ENCODE data around the gene GRIK5. TPM values are rescaled to one million over a fixed set of nuclear protein-coding genes. Genes with fewer than 3 reads are reported as not detected.
A peak's percentile ranks its signal among the peaks of the same experiment; 100 is the strongest.

GRIK5 gene
- total and polyA plus RNA-seq, 4 donors = 0.26 to 1.6 (median 0.55) TPM

DNA sequence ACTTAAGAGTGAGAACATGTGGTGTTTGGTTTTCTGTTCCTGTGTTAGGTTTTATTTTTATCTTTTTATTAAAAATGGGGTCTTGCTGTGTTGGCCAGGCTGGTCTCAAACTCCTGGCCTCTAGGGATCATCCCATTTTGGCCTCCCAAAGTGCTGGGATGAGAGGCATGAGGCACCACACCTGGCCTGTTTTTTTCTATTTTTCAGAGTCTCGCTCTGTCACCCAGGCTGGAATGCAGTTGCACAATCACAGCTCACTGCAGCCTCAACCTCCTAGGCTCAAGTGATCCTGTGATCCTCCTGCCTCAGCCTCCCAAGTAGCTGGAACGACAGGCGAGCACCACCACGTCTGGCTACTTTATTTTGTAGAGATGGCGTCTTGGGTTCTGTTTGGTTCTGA lies 13.5 kb upstream of the GRIK5 start:
- Histone ChIP-seq H3K9me3 (ENCODE audit: control insufficient read depth in 4 of 4, insufficient read depth in 3 of 4, low read length in 3 of 4) (no peaks in the 10 kb centered on the region), H3K9ac (ENCODE audit: insufficient read depth in 1 of 2, low read length in 2 of 2) (no peak overlapping the region), H3K27ac (ENCODE audit: low read depth in 1 of 2, low read length in 1 of 2) (no peak overlapping the region), H3K4me1 (ENCODE audit: control insufficient read depth in 5 of 5, insufficient read depth in 5 of 5, low read length in 5 of 5) (no peaks in the 10 kb centered on the region), H3K36me3 (ENCODE audit: control insufficient read depth in 4 of 4, insufficient read depth in 4 of 4, low read length in 4 of 4) (peaks cover 10 to 34% (median 22%) of the 10 kb centered on the region in 4 donors), H3K27me3 (ENCODE audit: control insufficient read depth in 3 of 3, insufficient read depth in 3 of 3, low read length in 2 of 3) (no peaks in the 10 kb centered on the region), H3K4me3 (no peak overlapping the region)
- 96% methylated on average over 5 of the region's 5 CpGs for WGBS, 2 donors
- DNase-seq = no peak
- TF ChIP-seq, protein P1, sequence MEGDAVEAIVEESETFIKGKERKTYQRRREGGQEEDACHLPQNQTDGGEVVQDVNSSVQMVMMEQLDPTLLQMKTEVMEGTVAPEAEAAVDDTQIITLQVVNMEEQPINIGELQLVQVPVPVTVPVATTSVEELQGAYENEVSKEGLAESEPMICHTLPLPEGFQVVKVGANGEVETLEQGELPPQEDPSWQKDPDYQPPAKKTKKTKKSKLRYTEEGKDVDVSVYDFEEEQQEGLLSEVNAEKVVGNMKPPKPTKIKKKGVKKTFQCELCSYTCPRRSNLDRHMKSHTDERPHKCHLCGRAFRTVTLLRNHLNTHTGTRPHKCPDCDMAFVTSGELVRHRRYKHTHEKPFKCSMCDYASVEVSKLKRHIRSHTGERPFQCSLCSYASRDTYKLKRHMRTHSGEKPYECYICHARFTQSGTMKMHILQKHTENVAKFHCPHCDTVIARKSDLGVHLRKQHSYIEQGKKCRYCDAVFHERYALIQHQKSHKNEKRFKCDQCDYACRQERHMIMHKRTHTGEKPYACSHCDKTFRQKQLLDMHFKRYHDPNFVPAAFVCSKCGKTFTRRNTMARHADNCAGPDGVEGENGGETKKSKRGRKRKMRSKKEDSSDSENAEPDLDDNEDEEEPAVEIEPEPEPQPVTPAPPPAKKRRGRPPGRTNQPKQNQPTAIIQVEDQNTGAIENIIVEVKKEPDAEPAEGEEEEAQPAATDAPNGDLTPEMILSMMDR (IDR thresholded peaks at IDR 0.05; ENCODE audit: control extremely low read depth, extremely low read depth) = no peak
- no peak for ATAC-seq (ENCODE audit: insufficient read depth, low FRiP score)

DNA sequence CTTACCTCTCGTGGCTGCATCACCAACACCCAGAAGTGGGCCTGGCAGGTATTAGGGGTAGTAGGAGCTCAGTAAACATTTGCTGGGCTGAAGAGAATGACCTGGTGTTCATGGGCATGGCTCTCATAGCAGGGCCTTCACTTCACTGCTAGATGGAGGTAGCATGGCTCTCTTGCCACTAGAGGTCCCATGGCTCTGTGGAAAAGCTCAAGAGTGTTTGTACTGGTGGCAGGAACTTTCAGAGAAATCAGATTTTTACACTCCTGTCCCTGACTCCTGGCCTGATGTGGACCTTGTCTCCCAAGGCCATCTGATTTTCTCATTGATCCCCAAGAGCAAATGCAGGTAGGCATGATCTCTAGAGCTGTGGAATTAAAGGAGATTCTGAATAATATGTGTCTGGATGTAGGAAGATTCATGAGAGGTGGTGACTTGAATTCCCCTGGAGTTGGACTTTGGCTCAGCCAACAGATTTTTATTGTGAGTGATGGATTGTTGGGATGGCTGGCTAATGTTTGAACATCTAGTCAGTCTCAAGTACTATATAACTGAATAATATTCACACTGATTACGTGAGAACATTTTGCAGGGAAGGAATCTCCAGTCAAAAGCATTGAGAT lies 11.7 kb upstream of the GRIK5 start:
- no peak for ATAC-seq (ENCODE audit: insufficient read depth, low FRiP score)
- DNase-seq = peak in 2 of 3 donors; percentile 19 to 31
- peaks cover 10 to 36% (median 22%) of the 10 kb centered on the region in 4 donors for H3K36me3 ChIP-seq (ENCODE audit: control insufficient read depth in 4 of 4, insufficient read depth in 4 of 4, low read length in 4 of 4)

DNA sequence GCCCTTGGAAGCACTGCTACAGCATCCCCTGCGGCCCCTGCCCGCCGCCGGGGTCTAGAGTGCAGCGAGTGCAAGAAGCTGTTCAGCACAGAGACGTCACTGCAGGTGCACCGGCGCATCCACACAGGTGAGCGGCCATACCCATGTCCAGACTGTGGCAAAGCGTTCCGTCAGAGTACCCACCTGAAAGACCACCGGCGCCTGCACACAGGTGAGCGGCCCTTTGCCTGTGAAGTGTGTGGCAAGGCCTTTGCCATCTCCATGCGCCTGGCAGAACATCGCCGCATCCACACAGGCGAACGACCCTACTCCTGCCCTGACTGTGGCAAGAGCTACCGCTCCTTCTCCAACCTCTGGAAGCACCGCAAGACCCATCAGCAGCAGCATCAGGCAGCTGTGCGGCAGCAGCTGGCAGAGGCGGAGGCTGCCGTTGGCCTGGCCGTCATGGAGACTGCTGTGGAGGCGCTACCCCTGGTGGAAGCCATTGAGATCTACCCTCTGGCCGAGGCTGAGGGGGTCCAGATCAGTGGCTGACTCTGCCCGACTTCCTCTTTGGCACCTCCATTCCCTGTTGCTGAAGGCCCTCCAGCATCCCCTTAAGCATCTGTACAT lies 10.9 kb upstream of the GRIK5 start:
- TF ChIP-seq, protein P1 (IDR thresholded peaks at IDR 0.05; ENCODE audit: control extremely low read depth, extremely low read depth) = no peak
- 93 to 95% methylated on average over 28 of the region's 28 CpGs for WGBS, 2 donors
- no peak overlapping the region for H3K27ac ChIP-seq (ENCODE audit: low read depth in 1 of 2, low read length in 1 of 2)
- no peak overlapping the region for H3K9ac ChIP-seq (ENCODE audit: insufficient read depth in 1 of 2, low read length in 2 of 2)
- H3K9me3 ChIP-seq (ENCODE audit: control insufficient read depth in 4 of 4, insufficient read depth in 3 of 4, low read length in 3 of 4) = no peaks in the 10 kb centered on the region
- no peak for ATAC-seq (ENCODE audit: insufficient read depth, low FRiP score)
- H3K27me3 ChIP-seq (ENCODE audit: control insufficient read depth in 3 of 3, insufficient read depth in 3 of 3, low read length in 2 of 3) = no peaks in the 10 kb centered on the region
- DNase-seq = no peak
- no peak overlapping the region for H3K4me3 ChIP-seq
- peaks cover 0 to 12% (median 3%) of the 10 kb centered on the region in 5 donors for H3K4me1 ChIP-seq (ENCODE audit: control insufficient read depth in 5 of 5, insufficient read depth in 5 of 5, low read length in 5 of 5)
- peaks cover 10 to 36% (median 22%) of the 10 kb centered on the region in 4 donors for H3K36me3 ChIP-seq (ENCODE audit: control insufficient read depth in 4 of 4, insufficient read depth in 4 of 4, low read length in 4 of 4)

More for the DNA sequence above, 11.7 kb upstream of the GRIK5 start:
- no peaks in the 10 kb centered on the region for H3K27me3 ChIP-seq (ENCODE audit: control insufficient read depth in 3 of 3, insufficient read depth in 3 of 3, low read length in 2 of 3)
- WGBS, 2 donors = 81 to 90% methylated on average over 2 of the region's 2 CpGs
- H3K9ac ChIP-seq (ENCODE audit: insufficient read depth in 1 of 2, low read length in 2 of 2) = no peak overlapping the region
- H3K27ac ChIP-seq (ENCODE audit: low read depth in 1 of 2, low read length in 1 of 2) = no peak overlapping the region
- peaks cover 0 to 11% (median 3%) of the 10 kb centered on the region in 5 donors for H3K4me1 ChIP-seq (ENCODE audit: control insufficient read depth in 5 of 5, insufficient read depth in 5 of 5, low read length in 5 of 5)
- TF ChIP-seq, protein P1 (IDR thresholded peaks at IDR 0.05; ENCODE audit: control extremely low read depth, extremely low read depth) = no peak
- H3K9me3 ChIP-seq (ENCODE audit: control insufficient read depth in 4 of 4, insufficient read depth in 3 of 4, low read length in 3 of 4) = no peaks in the 10 kb centered on the region
- H3K4me3 ChIP-seq = no peak overlapping the region

All from lung (tissue), 12 donors.